HG02623 (cell line): ENCODE measurements around the gene S100A9.
"Not testable (repeated sequence)": the region's sequence is repeated elsewhere in the genome, so short reads cannot be mapped to it uniquely, and the experiment has no call there.

ENCODE experiments used
- ATAC-seq: cut with Tn5 transposase; IDR thresholded peaks from one replicate; pipeline ENCODE4 v1.9.1; 2021; ENCODE audit warnings: moderate library complexity; ENCODE audit not compliant: unreplicated experiment

S100A9 gene

GRCh38 chr1:153405825-153406599 is 48.4 kb downstream of the S100A9 start:
- ATAC-seq: not testable (repeated sequence)

GRCh38 chr1:153407274-153407673 is 49.6 kb downstream of the S100A9 start:
- not testable (repeated sequence) for ATAC-seq
